Astrocyte (in vitro differentiated cells and primary cell): ENCODE data around the gene NRROS. TPM values are rescaled to one million over a fixed set of nuclear protein-coding genes. Genes with fewer than 3 reads are reported as not detected.

ENCODE experiments used
- DNase-seq: peaks from one replicate; pipeline ENCODE4 v3.0.0-alpha.2; 2010; ENCODE audit warnings: low read depth
- FAIRE-seq: peaks from 2 replicates; lab custom pipeline; 2011; peaks lifted over from hg19 to GRCh38; lab: Jason Lieb, UNC
- H2AFZ ChIP-seq: 2 replicates; pipeline ENCODE4 v1.6.0; 2012; ENCODE audit warnings: low read depth, low read length, inconsistent platforms
- H3K27ac ChIP-seq: 2 replicates; pipeline ENCODE4 v1.5.1; 2011; ENCODE audit warnings: low read depth, low read length, inconsistent platforms
- H3K27me3 ChIP-seq: 2 replicates; pipeline ENCODE4 v1.6.0; 2011; ENCODE audit warnings: low read length, inconsistent platforms; ENCODE audit not compliant: insufficient read depth
- H3K36me3 ChIP-seq: 2 replicates; pipeline ENCODE4 v1.5.1; 2011; ENCODE audit warnings: low read length, inconsistent platforms; ENCODE audit not compliant: insufficient read depth
- H3K4me1 ChIP-seq: 2 replicates; pipeline ENCODE4 v1.5.1; 2011; ENCODE audit warnings: low read length, inconsistent platforms; ENCODE audit not compliant: insufficient read depth
- H3K4me2 ChIP-seq: 2 replicates; pipeline ENCODE4 v1.6.0; 2012; ENCODE audit warnings: low read length, inconsistent platforms
- H3K4me3 ChIP-seq: 2 replicates; pipeline ENCODE4 v1.5.1; 2011; ENCODE audit warnings: low read depth, mild to moderate bottlenecking, low read length, inconsistent platforms; ENCODE audit not compliant: insufficient read depth
- H3K79me2 ChIP-seq: 2 replicates; pipeline ENCODE4 v1.6.0; 2012; ENCODE audit warnings: mild to moderate bottlenecking, low read length, inconsistent platforms; ENCODE audit not compliant: insufficient read depth
- H3K9ac ChIP-seq: 2 replicates; pipeline ENCODE4 v1.6.0; 2012; ENCODE audit warnings: mild to moderate bottlenecking, low read length, inconsistent platforms
- H3K9me3 ChIP-seq: 2 replicates; pipeline ENCODE4 v1.5.1; 2012; ENCODE audit warnings: low read depth, mild to moderate bottlenecking, low read length, inconsistent platforms; ENCODE audit not compliant: insufficient read depth
- H4K20me1 ChIP-seq: 2 replicates; pipeline ENCODE4 v1.6.0; 2012; ENCODE audit warnings: low read length, inconsistent platforms; ENCODE audit not compliant: insufficient read depth
- H3K27ac Mint-ChIP-seq: one replicate; pipeline ENCODE4 v1.8.0; 2021; ENCODE audit warnings: mild to moderate bottlenecking, mixed read lengths; ENCODE audit not compliant: unreplicated experiment
- H3K27me3 Mint-ChIP-seq: one replicate; pipeline ENCODE4 v1.8.0; 2021; ENCODE audit warnings: low read depth, mixed read lengths; ENCODE audit not compliant: unreplicated experiment
- H3K36me3 Mint-ChIP-seq: one replicate; pipeline ENCODE4 v1.8.0; 2021; ENCODE audit warnings: low read depth, mixed read lengths; ENCODE audit not compliant: unreplicated experiment
- H3K4me1 Mint-ChIP-seq: one replicate; pipeline ENCODE4 v1.8.0; 2021; ENCODE audit warnings: low read depth, mixed read lengths; ENCODE audit not compliant: unreplicated experiment
- H3K4me3 Mint-ChIP-seq: one replicate; pipeline ENCODE4 v1.8.0; 2021; ENCODE audit warnings: mild to moderate bottlenecking, moderate library complexity, mixed read lengths; ENCODE audit not compliant: unreplicated experiment
- H3K9me3 Mint-ChIP-seq: one replicate; pipeline ENCODE4 v1.8.0; 2021; ENCODE audit warnings: mild to moderate bottlenecking, mixed read lengths; ENCODE audit not compliant: unreplicated experiment
- CTCF ChIP-seq: IDR thresholded peaks from 2 replicates; pipeline ENCODE4 v1.5.1; 2011; ENCODE audit warnings: low read depth, mild to moderate bottlenecking, inconsistent platforms, low read length, moderate library complexity; ENCODE audit not compliant: insufficient read depth
- EZH2 ChIP-seq: IDR thresholded peaks from 2 replicates; pipeline ENCODE4 v1.6.1; 2012; ENCODE audit warnings: mild to moderate bottlenecking, low read length, inconsistent platforms; ENCODE audit not compliant: insufficient read depth
- total RNA-seq: library from RNA; stranded (reverse); gene quantifications from 2 replicates; pipeline ENCODE4 v1.2.1, GENCODE V29; 2021

NRROS gene
- total RNA-seq, 1 donor from 2014 or later, result not detected

DNA sequence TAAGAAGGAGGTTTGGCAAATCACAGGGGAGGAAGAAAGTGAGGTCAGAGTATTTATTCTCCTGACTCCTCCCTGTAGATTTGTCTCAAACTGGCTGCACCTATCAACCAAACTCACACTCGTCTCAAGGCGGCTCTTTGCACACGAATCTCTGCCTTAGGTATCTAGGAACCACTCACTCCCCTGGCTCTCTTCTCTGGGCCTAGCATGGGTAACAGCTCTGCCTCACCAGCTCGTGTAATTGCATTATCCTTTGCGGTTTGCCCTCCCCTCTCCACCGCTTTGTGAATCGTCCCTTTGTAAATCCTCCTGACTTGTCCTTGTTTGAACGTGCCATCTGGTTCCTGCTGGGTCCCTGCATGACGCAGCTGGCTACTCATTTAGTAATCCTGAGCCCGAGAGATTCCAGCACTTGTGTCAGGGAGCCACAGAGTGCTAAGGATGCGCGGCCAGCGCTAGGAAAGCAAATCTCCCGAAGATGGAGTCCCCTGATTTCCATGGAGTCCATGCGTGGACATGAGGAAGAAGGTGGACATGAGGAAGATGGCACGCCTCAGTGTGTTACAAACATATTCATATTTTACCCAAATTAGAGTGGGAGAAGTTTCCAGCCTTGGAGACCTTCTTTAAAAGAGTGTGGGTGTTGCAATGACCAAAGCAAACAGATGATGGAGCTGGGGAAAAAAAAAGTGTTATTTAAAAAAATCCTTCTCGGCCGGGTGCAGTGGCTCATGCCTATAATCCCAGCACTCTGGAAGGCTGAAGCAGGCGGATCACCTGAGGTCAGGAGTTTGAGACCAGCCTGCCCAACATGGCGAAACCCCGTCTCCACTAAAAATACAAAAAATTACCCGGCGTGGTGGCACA is 26.7 kb downstream of the NRROS start:
- Histone ChIP-seq H4K20me1 (no peaks in the 10 kb centered on the region), H3K4me3 (no peak overlapping the region), H3K27me3 (peaks cover 12% of the 10 kb centered on the region), H3K4me1 (no peaks in the 10 kb centered on the region), H3K4me2 (peak overlapping the region; percentile 73), H3K9ac (no peak overlapping the region), H3K9me3 (no peaks in the 10 kb centered on the region), H2AFZ (peak overlapping the region; percentile 44), H3K36me3 (no peaks in the 10 kb centered on the region), H3K79me2 (no peaks in the 10 kb centered on the region), H3K27ac (no peak overlapping the region)
- no peak overlapping the region for H3K27ac Mint-ChIP-seq
- TF ChIP-seq EZH2 (no peak), CTCF (no peak)
- no peaks in the 10 kb centered on the region for H3K36me3 Mint-ChIP-seq
- H3K9me3 Mint-ChIP-seq, result no peaks in the 10 kb centered on the region
- peaks cover 6% of the 10 kb centered on the region for H3K27me3 Mint-ChIP-seq
- peak; percentile 66 for DNase-seq
- no peak overlapping the region for H3K4me3 Mint-ChIP-seq
- no peak for FAIRE-seq
- H3K4me1 Mint-ChIP-seq, result peaks cover 17% of the 10 kb centered on the region

DNA sequence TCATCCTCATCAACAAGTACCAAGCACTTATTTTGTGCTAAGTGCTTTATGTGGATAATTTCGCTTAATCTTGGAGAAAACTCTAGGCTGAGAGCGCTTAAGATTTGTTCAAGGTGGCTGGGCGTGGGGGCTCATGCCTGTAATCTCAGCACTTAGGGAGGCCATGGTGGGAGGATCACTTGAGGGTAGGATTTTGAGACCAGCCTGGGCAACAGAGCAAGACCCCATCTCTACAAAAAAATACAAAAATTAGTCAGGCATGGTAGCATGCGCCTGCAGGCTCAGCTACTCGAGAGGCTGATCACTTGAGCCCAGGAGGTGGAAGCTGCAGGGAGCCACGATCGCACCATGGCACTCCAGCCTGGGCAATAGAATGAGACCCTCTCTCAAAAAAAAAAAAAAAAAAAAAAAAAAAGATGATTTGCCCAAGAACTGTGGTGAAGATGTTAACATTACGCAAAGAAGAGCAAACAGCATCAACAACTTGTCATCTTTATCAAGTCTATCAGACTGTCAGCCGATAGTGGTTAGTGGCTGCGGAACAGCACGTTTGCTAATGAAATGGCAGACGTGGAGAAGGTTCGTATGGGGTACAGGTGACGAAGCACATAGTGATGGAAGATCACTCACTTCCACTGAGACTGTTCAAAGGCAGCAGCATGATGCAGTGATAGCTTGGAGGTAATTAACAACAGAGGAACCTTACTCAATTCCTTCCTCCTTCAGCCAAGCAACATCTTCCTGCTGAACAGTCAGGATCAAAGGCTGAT is 27.7 kb downstream of the NRROS start:
- Mint-ChIP-seq H3K4me1 (peaks cover 13% of the 10 kb centered on the region), H3K4me3 (no peak overlapping the region), H3K9me3 (no peaks in the 10 kb centered on the region), H3K27ac (no peak overlapping the region), H3K36me3 (no peaks in the 10 kb centered on the region), H3K27me3 (peaks cover 6% of the 10 kb centered on the region)
- Histone ChIP-seq H3K9ac (no peak overlapping the region), H3K4me1 (no peaks in the 10 kb centered on the region), H3K27me3 (peaks cover 16% of the 10 kb centered on the region), H3K79me2 (no peaks in the 10 kb centered on the region), H3K9me3 (no peaks in the 10 kb centered on the region), H3K27ac (no peak overlapping the region), H2AFZ (no peak overlapping the region), H4K20me1 (no peaks in the 10 kb centered on the region), H3K4me2 (no peak overlapping the region), H3K4me3 (no peak overlapping the region), H3K36me3 (no peaks in the 10 kb centered on the region)
- TF ChIP-seq EZH2, result no peak
- TF ChIP-seq CTCF, result no peak
- FAIRE-seq (no peak), DNase-seq (no peak)
